OCI-LY1 (cell line): ENCODE measurements around the gene SEMA5A.

Experiments
- H2AFZ ChIP-seq: fragments of 200-600 bp; sonication (generic), shearing (Covaris generic); 2 replicates; pipeline ENCODE4 v1.6.0; 2014; ENCODE audit warnings: antibody characterized with exemption, mild to moderate bottlenecking, low read length
- H3F3A ChIP-seq: fragments of 200-600 bp; sonication (generic), shearing (Covaris generic); 2 replicates; pipeline ENCODE4 v1.6.0; 2014; ENCODE audit warnings: mild to moderate bottlenecking, antibody characterized with exemption, low read length, moderate library complexity; ENCODE audit not compliant: insufficient read depth
- H3K27ac ChIP-seq: fragments of 200-600 bp; sonication (generic); 2 replicates; pipeline ENCODE4 v1.5.1; 2014; ENCODE audit warnings: low read length, mixed run types, mild to moderate bottlenecking, low read depth; ENCODE audit not compliant: poor library complexity, severe bottlenecking
- H3K27me3 ChIP-seq: fragments of 200-600 bp; sonication (generic); 2 replicates; pipeline ENCODE4 v1.6.0; 2014; ENCODE audit warnings: antibody characterized with exemption, mild to moderate bottlenecking, low read length, moderate library complexity; ENCODE audit not compliant: insufficient read depth
- H3K36me3 ChIP-seq: fragments of 200-600 bp; sonication (generic); 2 replicates; pipeline ENCODE4 v1.6.1; 2014; ENCODE audit warnings: mild to moderate bottlenecking, antibody characterized with exemption, low read length, moderate library complexity, mixed read lengths; ENCODE audit not compliant: insufficient read depth
- H3K4me1 ChIP-seq: fragments of 200-600 bp; sonication (generic); 2 replicates; pipeline ENCODE4 v1.5.1; 2014; ENCODE audit warnings: mild to moderate bottlenecking, low read length, moderate library complexity; ENCODE audit not compliant: insufficient read depth, severe bottlenecking
- H3K4me2 ChIP-seq: fragments of 200-600 bp; sonication (generic), shearing (Covaris generic); 2 replicates; pipeline ENCODE4 v1.6.1; 2014; ENCODE audit warnings: low read length
- H3K4me3 ChIP-seq: fragments of 200-600 bp; sonication (generic); 2 replicates; pipeline ENCODE4 v1.5.1; 2014; ENCODE audit warnings: low read length, low read depth, mild to moderate bottlenecking, mixed read lengths; ENCODE audit not compliant: poor library complexity, severe bottlenecking
- H3K79me2 ChIP-seq: fragments of 200-600 bp; shearing (Covaris generic); 2 replicates; pipeline ENCODE4 v1.6.1; 2016; ENCODE audit warnings: mixed run types, low read length, mixed read lengths; ENCODE audit not compliant: insufficient read depth
- H3K9ac ChIP-seq: fragments of 200-600 bp; sonication (generic), shearing (Covaris generic); 2 replicates; pipeline ENCODE4 v1.6.1; 2014; ENCODE audit warnings: mild to moderate bottlenecking, low read length, mixed read lengths
- H3K9me2 ChIP-seq: fragments of 200-600 bp; sonication (generic), shearing (Covaris generic); 2 replicates; pipeline ENCODE4 v1.6.1; 2014; ENCODE audit warnings: low read depth, mild to moderate bottlenecking, low read length, mixed read lengths
- H3K9me3 ChIP-seq: fragments of 200-600 bp; shearing (Covaris generic); 2 replicates; pipeline ENCODE4 v1.6.1; 2014; ENCODE audit warnings: low read length, mixed read lengths
- H4K20me1 ChIP-seq: fragments of 200-600 bp; sonication (generic), shearing (Covaris generic); 2 replicates; pipeline ENCODE4 v1.6.0; 2016; ENCODE audit warnings: mild to moderate bottlenecking, low read length; ENCODE audit not compliant: insufficient read depth
- CTCF ChIP-seq: fragments of 200-600 bp; sonication (generic), shearing (Covaris generic); IDR thresholded peaks from 2 replicates; pipeline ENCODE4 v1.5.1; 2017; ENCODE audit warnings: mild to moderate bottlenecking, antibody characterized with exemption, low read length, moderate library complexity, mixed read lengths
- EZH2 ChIP-seq: fragments of 200-600 bp; sonication (generic), shearing (Covaris generic); IDR thresholded peaks from 2 replicates; pipeline ENCODE4 v1.8.0; 2017; ENCODE audit warnings: borderline replicate concordance, mixed run types, mild to moderate bottlenecking, antibody characterized with exemption, low read length, moderate library complexity, mixed read lengths

The SEMA5A gene

DNA sequence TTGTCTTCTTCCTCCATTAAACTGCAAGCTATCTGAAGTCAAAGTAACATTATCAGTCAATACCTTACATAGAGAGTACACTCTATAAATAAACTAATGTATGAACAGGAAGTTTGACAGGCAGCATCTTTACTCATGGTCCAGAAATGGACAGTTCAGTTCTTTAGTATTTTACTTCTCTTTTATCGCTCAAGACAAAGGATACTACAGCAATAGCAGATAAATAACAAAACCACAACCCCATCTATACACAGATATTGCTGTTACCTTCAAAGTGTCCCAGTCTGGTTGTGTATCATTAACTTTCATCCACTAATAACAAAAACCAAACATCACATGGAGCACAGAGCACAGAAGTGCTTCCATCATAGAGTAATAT, 46.4 kb downstream of the SEMA5A start:
- H3K4me2 ChIP-seq = no peak overlapping the region
- no peak overlapping the region for H3K27ac ChIP-seq
- H3K27me3 ChIP-seq = no peaks in the 10 kb centered on the region
- no peaks in the 10 kb centered on the region for H3K36me3 ChIP-seq
- no peaks in the 10 kb centered on the region for H3K9me3 ChIP-seq
- H3K9me2 ChIP-seq = no peaks in the 10 kb centered on the region
- H2AFZ ChIP-seq = no peak overlapping the region
- H3K4me1 ChIP-seq = no peaks in the 10 kb centered on the region
- H3K4me3 ChIP-seq = no peak overlapping the region
- no peak for TF ChIP-seq CTCF
- TF ChIP-seq EZH2 = no peak
- H4K20me1 ChIP-seq = no peaks in the 10 kb centered on the region
- H3K79me2 ChIP-seq = no peaks in the 10 kb centered on the region
- no peak overlapping the region for H3K9ac ChIP-seq
- no peaks in the 10 kb centered on the region for H3F3A ChIP-seq

- no peak overlapping the region for H3K4me3 ChIP-seq
- no peaks in the 10 kb centered on the region for H3F3A ChIP-seq
- H3K9me3 ChIP-seq = no peaks in the 10 kb centered on the region
- H3K79me2 ChIP-seq = no peaks in the 10 kb centered on the region
- no peak overlapping the region for H3K9ac ChIP-seq
- no peak for TF ChIP-seq EZH2
- TF ChIP-seq CTCF = peak; percentile 37; the same call in 1 of the 2 replicates
- no peaks in the 10 kb centered on the region for H4K20me1 ChIP-seq
- no peaks in the 10 kb centered on the region for H3K9me2 ChIP-seq
- H3K4me1 ChIP-seq = no peaks in the 10 kb centered on the region
- no peaks in the 10 kb centered on the region for H3K27me3 ChIP-seq
- no peak overlapping the region for H2AFZ ChIP-seq
- H3K27ac ChIP-seq = no peak overlapping the region
- no peak overlapping the region for H3K4me2 ChIP-seq
- H3K36me3 ChIP-seq = no peaks in the 10 kb centered on the region
Observed at GRCh38 chr5:9498541-9499497, 47.1 kb downstream of the SEMA5A start.

DNA sequence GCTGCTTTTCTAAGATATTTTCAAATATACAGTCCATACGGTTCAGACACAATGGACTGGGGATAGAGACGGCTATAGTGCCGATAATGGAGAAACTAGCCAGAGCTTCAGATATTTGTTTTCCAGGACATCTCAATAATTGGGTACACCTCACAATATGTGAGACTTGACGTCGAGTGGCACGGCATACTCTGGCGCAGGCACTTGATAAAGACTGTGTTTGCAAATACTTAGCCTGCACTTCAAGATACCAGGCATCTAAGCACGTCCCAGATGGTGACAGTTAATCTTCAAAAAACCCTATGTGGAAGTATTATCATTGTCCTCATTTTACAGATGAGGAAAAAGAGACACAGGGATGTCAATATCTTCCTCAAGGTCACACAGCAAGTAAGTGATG, 48.5 kb downstream of the SEMA5A start:
- Histone ChIP-seq H3K4me3 (no peak overlapping the region), H3F3A (no peaks in the 10 kb centered on the region), H3K9ac (no peak overlapping the region), H4K20me1 (no peaks in the 10 kb centered on the region), H2AFZ (no peak overlapping the region), H3K4me2 (no peak overlapping the region), H3K36me3 (no peaks in the 10 kb centered on the region), H3K9me3 (no peaks in the 10 kb centered on the region), H3K27ac (no peak overlapping the region), H3K27me3 (no peaks in the 10 kb centered on the region), H3K79me2 (no peaks in the 10 kb centered on the region), H3K4me1 (no peaks in the 10 kb centered on the region), H3K9me2 (no peaks in the 10 kb centered on the region)
- TF ChIP-seq EZH2 (no peak), CTCF (no peak)
